ENCODE measurements around the gene TNK2. TPM values are rescaled to one million over a fixed set of nuclear protein-coding genes. Genes with fewer than 3 reads are reported as not detected.

Gene TNK2
- total RNA-seq, 3 donors from 2014 or later (not counting 1 experiment from before 2014, with no cell fraction given) = 169 to 207 (median 171) TPM

DNA sequence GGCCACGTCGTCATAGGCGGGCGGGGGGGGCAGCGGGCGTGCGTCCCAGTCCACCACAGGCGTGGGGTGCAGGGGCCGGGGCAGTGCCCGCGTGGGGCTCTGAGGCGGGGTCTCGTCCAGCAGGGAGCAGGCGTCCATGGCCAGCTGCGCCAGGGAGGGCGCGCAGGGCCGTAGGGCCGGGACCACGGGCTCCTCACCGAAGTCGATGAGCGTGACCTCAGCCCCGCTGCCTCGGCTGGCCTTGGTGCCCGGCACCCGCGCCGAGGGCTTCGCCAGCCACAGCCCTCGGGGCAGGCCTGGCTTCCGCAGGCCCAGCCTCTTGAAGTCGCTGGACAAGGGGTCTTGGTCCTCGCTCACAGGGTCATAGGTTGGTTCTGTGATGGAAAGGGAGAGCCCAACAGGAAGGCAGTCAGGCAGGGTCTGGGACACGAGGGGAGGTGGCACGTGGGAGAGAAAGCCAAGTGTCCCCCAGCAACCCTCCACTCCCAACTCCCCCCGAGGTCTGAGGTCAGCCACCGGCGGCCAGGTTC, 40.0 kb downstream of the TNK2 start:
- no peak overlapping the region for H3K27ac ChIP-seq (ENCODE audit: low read length)
- H3K4me3 Mint-ChIP-seq = no peak overlapping the region
- no peak for ATAC-seq
- no peaks in the 10 kb centered on the region for H3K4me1 ChIP-seq (ENCODE audit: control insufficient read depth, insufficient read depth, low read length)
- intact Hi-C loops (cut with micrococcal nuclease) = no loop called here
- H3K4me1 Mint-ChIP-seq = peaks cover 0 to 4% of the 10 kb centered on the region in 2 donors
- WGBS (ENCODE audit: insufficient coverage) = 95% methylated on average over 39 of the region's 39 CpGs
- H3K36me3 ChIP-seq (ENCODE audit: control insufficient read depth, insufficient read depth, low read length) = peaks cover 63% of the 10 kb centered on the region
- no peaks in the 10 kb centered on the region for H3K9me3 ChIP-seq (ENCODE audit: control insufficient read depth, insufficient read depth, low read length)
- DNase-seq = no peak
- H3K4me3 ChIP-seq (ENCODE audit: low read length) = no peak overlapping the region
- no peak overlapping the region for H3K27ac Mint-ChIP-seq
- no peaks in the 10 kb centered on the region for H3K36me3 Mint-ChIP-seq
- no peaks in the 10 kb centered on the region for H3K27me3 Mint-ChIP-seq (ENCODE audit: low read depth in 2 of 2)
- no peaks in the 10 kb centered on the region for H3K27me3 ChIP-seq (ENCODE audit: control insufficient read depth, insufficient read depth, low read length)
- TF ChIP-seq, protein P1, sequence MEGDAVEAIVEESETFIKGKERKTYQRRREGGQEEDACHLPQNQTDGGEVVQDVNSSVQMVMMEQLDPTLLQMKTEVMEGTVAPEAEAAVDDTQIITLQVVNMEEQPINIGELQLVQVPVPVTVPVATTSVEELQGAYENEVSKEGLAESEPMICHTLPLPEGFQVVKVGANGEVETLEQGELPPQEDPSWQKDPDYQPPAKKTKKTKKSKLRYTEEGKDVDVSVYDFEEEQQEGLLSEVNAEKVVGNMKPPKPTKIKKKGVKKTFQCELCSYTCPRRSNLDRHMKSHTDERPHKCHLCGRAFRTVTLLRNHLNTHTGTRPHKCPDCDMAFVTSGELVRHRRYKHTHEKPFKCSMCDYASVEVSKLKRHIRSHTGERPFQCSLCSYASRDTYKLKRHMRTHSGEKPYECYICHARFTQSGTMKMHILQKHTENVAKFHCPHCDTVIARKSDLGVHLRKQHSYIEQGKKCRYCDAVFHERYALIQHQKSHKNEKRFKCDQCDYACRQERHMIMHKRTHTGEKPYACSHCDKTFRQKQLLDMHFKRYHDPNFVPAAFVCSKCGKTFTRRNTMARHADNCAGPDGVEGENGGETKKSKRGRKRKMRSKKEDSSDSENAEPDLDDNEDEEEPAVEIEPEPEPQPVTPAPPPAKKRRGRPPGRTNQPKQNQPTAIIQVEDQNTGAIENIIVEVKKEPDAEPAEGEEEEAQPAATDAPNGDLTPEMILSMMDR (IDR thresholded peaks at IDR 0.05) = no peak
- no peaks in the 10 kb centered on the region for H3K9me3 Mint-ChIP-seq

DNA sequence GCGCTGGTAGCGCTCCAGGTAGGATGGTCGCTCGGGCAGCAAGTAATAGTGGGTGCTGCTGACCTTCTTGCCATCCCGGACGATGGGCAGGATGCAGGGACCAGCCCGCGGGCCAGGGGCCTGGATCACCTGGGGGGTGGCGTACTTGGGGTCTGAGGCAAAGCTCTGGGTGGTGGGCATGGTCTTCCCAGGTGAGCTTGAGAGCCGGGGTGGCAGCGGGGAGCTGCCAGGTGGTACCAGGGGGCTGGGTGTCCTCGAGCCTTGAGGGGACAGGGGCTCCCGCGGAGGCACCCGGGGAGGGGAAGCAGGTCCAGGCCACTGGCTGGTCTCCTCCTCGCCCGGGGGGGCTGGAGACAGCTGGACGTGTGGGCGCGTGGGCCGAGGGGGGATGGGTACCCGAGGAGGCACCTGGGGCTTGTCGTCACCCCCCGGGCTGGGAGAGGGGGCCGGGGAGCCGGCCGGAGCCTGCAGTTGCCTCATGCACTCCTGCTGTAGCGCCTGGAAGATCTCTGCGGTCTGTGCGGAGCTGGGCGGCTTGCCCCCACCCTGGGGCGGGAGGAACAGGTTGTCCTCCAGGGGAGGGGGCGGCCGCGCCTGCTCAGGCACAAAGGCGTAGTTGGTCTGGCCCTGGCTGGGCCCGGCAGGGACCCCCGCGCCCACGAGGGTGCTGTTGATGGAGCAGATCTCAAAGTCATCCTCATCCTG, 40.6 kb downstream of the TNK2 start:
- Mint-ChIP-seq H3K36me3 (no peaks in the 10 kb centered on the region), H3K27ac (no peak overlapping the region), H3K4me1 (peaks cover 0 to 10% of the 10 kb centered on the region in 2 donors), H3K27me3 (ENCODE audit: low read depth in 2 of 2) (no peaks in the 10 kb centered on the region), H3K9me3 (no peaks in the 10 kb centered on the region), H3K4me3 (no peak overlapping the region)
- 96% methylated on average over 40 of the region's 40 CpGs for WGBS (ENCODE audit: insufficient coverage)
- no peak for DNase-seq
- intact Hi-C loops (cut with micrococcal nuclease) = no loop called here
- Histone ChIP-seq H3K4me1 (ENCODE audit: control insufficient read depth, insufficient read depth, low read length) (no peaks in the 10 kb centered on the region), H3K27me3 (ENCODE audit: control insufficient read depth, insufficient read depth, low read length) (no peaks in the 10 kb centered on the region), H3K36me3 (ENCODE audit: control insufficient read depth, insufficient read depth, low read length) (peaks cover 63% of the 10 kb centered on the region), H3K4me3 (ENCODE audit: low read length) (no peak overlapping the region), H3K9me3 (ENCODE audit: control insufficient read depth, insufficient read depth, low read length) (no peaks in the 10 kb centered on the region), H3K27ac (ENCODE audit: low read length) (no peak overlapping the region)
- ATAC-seq = no peak
- TF ChIP-seq, protein P1 (IDR thresholded peaks at IDR 0.05) = no peak

DNA sequence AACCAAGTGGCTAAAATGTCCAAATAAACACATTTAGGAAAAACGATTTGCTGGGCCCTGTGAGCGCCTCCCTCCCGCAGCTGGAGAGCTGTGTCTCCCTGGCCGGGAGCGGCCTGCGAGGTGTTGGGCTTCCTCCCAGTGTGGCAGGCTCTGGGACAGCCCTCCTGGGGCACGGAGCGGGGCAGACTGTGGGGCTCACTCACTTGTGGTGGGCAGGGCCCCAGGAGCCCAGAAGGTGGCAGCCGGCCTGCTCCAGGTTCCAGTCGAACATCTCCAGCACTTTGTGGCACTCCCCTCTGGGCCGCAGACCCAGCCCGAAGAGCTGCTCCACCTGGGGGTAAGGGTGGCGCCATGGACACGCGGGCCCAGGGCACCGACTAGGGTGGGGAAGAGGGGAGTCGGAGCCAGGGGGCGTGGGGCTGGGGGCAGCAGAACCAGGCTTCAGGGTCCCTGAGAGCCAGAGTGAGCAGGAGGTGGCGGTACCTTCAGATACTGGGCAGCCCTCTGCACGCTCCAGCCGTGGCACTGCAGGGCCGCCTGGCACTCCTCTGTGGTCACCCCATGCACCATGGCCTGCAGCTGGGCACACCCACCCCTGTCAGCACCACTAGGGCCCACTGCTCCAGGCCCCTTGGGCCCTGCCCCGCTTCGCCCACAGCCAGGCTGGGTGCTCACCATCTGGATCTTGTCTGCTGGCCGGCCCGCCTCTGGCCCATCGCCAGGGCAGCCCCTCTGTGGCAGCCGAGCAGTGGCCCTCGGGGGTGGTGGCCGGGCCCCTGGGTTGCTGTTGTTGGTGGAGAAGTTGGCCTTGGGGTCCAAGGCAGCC, 41.5 kb downstream of the TNK2 start:
- Histone ChIP-seq H3K4me3 (ENCODE audit: low read length) (no peak overlapping the region), H3K27me3 (ENCODE audit: control insufficient read depth, insufficient read depth, low read length) (no peaks in the 10 kb centered on the region), H3K27ac (ENCODE audit: low read length) (no peak overlapping the region), H3K36me3 (ENCODE audit: control insufficient read depth, insufficient read depth, low read length) (peaks cover 55% of the 10 kb centered on the region), H3K4me1 (ENCODE audit: control insufficient read depth, insufficient read depth, low read length) (no peaks in the 10 kb centered on the region), H3K9me3 (ENCODE audit: control insufficient read depth, insufficient read depth, low read length) (no peaks in the 10 kb centered on the region)
- DNase-seq (no peak), ATAC-seq (no peak)
- WGBS (ENCODE audit: insufficient coverage) = 97% methylated on average over 30 of the region's 30 CpGs
- Mint-ChIP-seq H3K27me3 (ENCODE audit: low read depth in 2 of 2) (no peaks in the 10 kb centered on the region), H3K9me3 (no peaks in the 10 kb centered on the region), H3K27ac (no peak overlapping the region), H3K4me3 (no peak overlapping the region), H3K4me1 (peaks cover 0 to 10% of the 10 kb centered on the region in 2 donors), H3K36me3 (no peaks in the 10 kb centered on the region)
- TF ChIP-seq, protein P1 (IDR thresholded peaks at IDR 0.05) = no peak
- intact Hi-C loops (cut with micrococcal nuclease) = no loop called here

All from natural killer cell (primary cell).